ENCODE data around the gene MRPL36.
"Not testable (repeated sequence)": the region's sequence is repeated elsewhere in the genome, so short reads cannot be mapped to it uniquely, and the experiment has no call there.

Gene MRPL36

DNA sequence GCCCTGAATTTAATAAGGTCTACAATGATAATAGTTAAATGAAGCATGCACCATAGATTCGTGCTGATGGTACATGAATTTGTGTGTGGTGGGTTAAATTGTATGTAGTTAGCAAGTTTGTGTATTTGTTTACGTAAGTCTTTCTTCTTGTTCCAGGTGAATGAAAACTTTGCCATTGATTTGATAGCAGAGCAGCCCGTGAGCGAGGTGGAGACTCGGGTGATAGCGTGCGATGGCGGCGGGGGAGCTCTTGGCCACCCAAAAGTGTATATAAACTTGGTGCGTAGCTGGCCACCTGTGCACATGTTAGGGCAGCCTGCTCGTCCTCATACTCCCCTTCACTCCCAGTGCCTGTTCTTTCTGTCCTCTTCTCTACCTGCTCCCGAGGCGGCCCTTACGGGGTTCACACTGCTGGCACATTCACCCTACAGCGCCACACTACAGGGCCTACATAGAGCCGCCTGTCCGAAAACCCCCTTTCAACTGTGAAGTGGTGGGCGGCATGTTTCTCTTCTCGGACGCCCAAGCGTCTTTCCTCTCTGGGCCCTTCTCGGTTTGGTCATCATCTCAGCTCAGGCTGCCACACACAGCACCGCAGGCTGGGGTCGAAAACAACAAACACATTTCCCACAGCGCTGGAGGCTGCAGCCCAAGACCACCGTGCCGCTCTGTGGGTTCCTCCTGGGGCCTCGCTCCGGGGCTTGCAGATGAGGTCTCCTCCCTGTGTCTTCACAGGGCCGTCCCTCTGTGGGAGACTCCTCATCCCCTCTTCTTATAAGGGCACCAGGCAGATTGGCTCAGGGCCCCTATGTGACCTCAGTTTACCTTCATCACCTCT is 14.8 kb upstream of the MRPL36 start:
- no peak for DNase-seq

DNA sequence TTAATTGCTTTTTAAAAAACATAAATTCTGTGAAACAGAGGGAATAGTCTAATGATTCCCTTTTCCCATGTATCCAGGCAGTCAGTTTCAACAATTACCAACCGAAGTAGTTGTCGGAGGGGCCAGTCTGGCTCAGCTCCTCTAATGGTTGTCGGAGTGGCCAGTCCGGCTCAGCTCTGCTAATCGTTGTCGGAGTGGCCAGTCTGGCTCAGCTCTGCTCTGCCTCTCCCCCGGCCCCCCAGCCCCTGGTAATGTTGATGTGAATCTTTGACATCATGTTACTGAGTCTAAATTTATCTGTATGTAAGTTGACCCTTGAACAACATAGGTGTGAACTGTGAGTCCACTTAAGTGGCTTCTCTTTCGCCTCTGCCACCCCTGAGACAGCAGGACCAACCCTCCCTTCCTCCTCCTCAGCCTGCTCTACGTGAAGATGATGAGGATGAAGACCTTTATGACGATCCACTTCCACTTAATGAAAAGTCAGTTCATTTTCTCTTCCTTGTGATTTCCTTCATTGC is 11.0 kb upstream of the MRPL36 start:
- no peak for DNase-seq

DNA sequence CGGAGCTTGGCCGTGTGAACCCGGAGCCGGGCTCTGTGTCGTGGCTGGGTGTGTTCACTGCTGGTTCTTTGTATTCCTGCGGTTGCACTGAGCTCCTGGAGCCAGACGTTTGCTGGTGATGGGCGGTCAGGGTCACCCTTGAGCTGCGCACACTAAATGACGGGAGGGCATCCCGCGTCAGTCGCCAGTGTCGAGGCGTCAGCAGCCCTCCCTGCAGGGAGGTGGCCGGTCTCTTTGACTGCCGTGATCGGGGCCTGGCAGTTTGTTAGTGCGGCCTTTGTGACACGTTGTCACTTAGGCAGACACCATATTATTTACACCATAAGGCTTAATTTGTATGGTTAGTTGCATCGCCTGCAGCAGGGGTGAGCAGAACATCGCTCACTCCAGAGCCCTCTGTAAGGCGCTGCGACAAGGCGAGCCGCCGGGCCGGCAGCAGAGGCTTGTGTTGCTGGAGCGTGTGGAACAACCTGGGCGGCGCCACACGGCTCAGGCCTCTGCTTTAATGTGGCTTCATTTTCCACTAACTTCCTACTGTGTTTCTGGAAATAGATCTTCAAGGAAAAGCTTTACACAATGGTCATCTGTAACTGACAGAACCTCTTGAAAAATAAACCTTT is 9.9 kb upstream of the MRPL36 start:
- no peak for DNase-seq

GRCh38 chr5:1808439-1808838 is 8.8 kb upstream of the MRPL36 start:
- no peak for DNase-seq

GRCh38 chr5:1807451-1808185 is 8.0 kb upstream of the MRPL36 start:
- DNase-seq = no peak

- no peak for DNase-seq
These were observed 7.3 kb upstream of the MRPL36 start for GRCh38 chr5:1806974-1807373.

- no peak for DNase-seq
These were observed 6.6 kb upstream of the MRPL36 start for GRCh38 chr5:1806199-1806598.

- DNase-seq = no peak
These were observed 6.1 kb upstream of the MRPL36 start for GRCh38 chr5:1805736-1806135.

DNA sequence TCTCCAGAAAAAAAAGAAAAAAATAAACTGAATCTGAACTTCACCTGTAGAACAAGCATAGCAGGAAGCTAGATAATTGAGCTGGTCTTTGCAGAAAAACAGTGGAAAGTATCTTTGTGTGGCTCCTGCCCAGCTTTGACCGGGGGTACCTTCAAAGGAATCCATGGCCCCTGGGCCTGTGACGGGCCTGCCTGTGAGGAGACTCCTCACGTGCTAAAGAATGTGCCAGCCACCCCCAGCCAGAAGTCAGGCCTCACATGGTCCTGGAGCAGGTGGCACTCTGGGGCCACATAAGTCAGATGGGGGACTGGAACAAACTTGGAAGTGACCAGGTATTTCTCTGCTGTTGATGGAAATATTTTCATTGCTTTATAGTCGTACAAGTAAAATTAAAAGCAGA is 5.7 kb upstream of the MRPL36 start:
- DNase-seq = no peak

DNA sequence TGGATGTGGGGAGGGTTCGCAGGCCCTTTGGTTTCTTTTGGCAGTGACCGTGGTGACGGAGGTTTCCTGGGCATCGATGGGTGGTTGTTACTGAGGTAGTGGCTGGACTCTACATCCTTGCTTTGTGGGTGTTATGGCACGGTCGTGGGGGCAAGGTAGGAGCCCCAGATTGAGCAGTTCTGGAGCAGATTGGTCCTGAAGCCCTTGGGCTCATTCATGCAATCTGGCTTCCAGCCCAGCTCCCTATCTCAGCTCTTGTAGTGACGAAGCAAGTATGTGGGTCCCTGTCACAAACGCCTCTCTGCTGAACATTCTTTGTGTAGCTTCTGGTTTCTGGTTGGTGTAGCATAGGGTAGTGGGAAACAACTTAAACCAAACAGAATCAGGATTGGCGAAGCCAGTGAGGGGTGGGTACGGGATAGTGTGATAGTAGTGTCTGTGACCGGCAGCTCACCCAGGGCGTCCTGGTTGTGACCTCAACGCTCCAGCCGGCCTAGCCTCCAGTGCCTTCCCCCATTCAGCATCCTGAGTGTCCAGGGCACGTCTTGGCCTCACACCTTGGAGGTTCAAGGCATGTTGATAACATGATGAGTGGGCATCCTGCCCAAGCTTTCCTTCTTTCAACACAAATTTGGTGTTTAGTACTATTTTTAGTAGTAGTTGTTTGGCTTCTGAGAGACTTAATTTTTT is 4.5 kb upstream of the MRPL36 start:
- DNase-seq = no peak

DNA sequence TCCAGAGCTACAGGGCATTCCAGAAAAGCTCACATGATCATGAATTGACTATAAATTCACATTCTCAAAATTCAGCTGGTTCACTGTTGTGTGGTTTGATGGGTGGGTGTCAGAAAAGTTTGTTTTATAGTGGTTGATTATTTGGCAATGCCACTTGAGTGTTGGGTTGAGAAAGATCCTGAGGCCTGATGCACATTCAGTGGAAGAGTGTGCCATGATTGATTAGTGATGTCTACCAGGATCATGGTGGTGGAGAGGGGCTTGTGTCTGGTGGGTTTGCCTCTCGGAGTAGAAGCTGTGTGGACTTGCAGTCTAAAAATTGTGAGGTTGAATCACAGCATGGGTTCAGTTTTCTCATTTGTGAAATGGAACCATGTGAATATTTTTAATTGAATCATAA is 3.6 kb upstream of the MRPL36 start:
- DNase-seq = no peak

DNA sequence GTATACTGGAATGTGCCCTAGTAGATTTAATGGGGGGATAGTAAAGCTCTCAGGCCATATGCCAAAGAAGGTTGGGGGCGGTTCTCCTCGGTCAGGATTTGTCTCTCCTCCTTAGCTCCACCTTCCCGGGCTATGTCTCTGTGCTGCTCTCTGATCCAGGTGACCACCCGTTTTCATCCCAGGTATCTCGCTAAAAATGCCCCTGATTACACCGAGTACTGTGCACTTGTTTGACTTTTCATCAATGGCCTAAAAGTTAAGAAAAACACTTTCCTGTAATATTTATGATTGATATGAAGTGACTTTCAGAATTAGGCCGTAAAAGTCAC is 2.3 kb upstream of the MRPL36 start:
- DNase-seq = no peak

GRCh38 chr5:1801222-1801966 is 1.8 kb upstream of the MRPL36 start, which contains the start of gene NDUFS6:
NDUFS6 (plus strand) TSS chr5:1801407; CDS start chr5:1801418, 11 bp downstream.
- peak; percentile 78 for DNase-seq

DNA sequence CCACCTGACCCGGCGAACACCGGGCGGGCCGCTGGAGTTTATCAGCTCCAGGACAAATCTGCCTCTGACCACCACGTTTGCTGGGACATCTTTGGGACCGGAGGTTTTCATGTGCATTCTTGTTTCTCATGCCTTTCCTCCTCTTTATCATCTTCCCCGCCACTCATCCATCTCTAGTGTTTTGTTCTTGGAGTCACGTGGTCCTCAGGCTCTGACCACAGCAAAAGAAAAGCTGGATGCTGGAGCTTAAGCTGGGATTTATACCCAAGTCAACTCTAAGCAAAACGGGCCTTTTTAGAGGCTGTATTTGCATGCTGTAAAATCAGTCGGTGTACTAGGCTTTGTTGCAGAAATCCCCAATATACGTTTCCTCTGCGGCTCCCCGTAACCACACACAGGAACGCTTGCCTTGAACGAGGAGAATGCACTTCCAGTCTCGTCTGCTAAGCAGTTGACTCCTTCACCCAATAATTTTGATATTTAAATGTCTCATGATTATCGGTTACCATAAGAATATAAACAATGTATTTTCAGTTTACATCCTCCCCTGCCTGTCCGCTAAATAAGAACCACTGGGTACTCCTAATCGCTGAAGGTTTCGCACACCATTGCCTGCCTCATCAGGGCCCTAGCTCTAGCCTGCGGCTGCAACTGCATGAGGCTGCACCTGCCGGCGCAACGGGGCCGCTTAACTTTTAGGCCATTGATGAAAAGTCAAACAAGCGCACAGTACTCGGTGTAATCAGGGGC is 1.0 kb upstream of the MRPL36 start:
- no peak for DNase-seq

DNA sequence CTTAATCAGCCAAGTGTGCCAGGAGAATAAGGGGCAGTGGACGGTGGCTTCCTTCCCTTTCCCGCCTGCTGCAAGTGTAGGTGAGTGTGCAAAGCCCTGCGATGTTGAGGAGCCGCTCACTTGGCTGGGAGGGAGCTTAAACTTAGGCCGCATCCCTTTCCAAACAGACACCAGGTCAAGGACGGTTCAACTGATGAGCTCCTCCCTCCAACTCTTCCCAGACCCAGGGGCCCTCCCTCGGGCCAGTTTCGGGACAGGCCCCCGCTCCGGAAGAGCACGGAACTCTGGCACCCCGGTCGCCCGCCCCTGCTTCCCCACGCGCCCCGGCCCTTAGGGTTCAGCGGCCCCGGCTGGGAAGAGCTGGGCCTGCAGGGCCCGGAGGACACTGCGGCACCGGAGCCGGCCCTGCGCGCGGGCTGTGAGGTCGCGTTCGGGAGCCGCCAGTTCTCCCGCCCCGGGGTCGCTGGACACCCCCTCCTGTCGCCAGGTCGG is 481 bp downstream of the MRPL36 start:
- DNase-seq = no peak

DNA sequence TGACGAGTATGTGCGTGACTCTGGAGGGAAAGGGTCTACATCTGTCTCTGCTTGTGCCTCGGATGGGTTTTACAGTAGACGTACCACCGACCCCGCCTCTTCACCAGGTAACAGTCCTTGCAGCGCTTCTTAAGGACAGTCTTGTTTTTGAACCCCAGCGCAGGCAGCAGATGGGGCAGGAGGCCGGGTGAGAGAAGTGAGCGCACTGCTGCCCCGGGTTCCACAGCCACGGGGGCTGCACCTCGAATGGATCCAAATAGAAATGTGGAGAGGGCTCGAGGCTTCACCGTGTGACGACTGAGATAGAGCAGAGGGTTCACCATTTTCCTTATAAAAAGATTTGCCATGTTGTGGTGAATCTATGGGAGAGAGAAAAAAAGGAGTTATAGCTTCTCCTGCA is 1.0 kb downstream of the MRPL36 start:
- not testable (repeated sequence) for DNase-seq

DNA sequence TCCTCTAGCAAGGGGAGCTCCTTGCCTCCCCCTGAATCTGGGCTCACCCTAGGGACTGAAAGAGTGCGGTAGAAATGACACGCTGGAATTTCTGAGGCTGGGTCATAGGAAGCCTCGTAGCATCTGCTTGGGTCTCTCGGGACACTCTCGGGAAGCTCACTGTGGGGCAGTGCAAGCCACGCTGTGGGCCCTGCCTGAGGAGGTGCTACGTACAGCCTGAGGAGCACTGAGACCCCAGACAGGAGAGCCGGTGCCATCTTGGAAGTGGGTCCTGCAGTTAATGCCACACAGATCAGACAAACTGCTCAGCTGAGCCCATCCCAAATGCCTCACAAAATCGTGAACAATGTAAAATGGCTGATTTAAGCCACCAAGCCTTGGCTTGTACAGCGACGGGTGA is 1.8 kb downstream of the MRPL36 start:
- no peak for DNase-seq

DNA sequence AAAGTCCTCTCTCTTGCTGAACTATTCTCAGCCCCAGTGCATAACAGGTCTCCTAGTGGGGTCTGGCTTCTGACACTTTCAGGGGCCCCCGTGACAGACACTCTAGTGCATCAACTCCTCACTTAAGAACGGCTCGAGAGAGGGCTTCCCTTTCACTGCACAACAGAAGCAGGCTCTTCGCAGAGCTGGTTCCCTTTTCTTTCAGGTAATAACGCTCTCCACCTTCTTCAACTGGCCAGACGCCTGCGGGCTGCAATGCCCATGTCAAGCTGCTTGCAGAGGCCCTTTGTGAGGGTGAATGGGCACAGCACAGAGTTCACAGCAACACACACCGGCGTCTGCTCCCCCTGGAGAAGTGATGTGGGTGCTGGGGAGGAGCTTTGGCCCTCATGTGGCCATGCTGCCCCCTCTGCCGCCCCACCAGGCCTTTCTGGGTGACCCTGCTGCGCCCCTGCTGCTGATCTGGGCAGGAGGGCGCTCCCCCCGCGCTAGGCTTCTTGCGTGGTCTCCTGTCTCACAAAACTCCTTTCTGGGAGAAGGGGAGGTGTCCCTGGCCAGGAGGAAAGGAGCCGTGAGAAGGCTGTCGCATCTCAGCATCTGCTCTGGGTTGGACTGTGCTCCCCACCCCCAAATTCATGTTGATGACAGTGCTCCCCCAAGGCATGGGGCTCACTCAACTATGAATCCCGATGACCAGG is 2.4 kb downstream of the MRPL36 start:
- DNase-seq = no peak

GRCh38 chr5:1796371-1797102 is 3.1 kb downstream of the MRPL36 start:
- DNase-seq = no peak

- DNase-seq = no peak
These were observed 3.7 kb downstream of the MRPL36 start for GRCh38 chr5:1795931-1796330.

Data from right hindlimb (tissue), 1 donor.